Activated CD4-positive, alpha-beta T cell treated with anti-CD3 and anti-CD28 coated beads for 24 hours (primary cell): ENCODE data around the gene CACNA1H.
"Not testable (repeated sequence)": the region's sequence is repeated elsewhere in the genome, so short reads cannot be mapped to it uniquely, and the experiment has no call there.

Source experiments
- DNase-seq, 2 donors: peaks; one replicate each; pipeline ENCODE4 v3.0.0-alpha.2; 2020; ENCODE audit warnings: low read depth in 2 of 2

CACNA1H gene

GRCh38 chr16:1192384-1193073, 39.6 kb downstream of the CACNA1H start:
- no peak for DNase-seq

- no peak for DNase-seq
These were observed 40.4 kb downstream of the CACNA1H start for GRCh38 chr16:1193143-1193824.

- DNase-seq, result no peak
These were observed 41.1 kb downstream of the CACNA1H start for GRCh38 chr16:1193825-1194581.

DNA sequence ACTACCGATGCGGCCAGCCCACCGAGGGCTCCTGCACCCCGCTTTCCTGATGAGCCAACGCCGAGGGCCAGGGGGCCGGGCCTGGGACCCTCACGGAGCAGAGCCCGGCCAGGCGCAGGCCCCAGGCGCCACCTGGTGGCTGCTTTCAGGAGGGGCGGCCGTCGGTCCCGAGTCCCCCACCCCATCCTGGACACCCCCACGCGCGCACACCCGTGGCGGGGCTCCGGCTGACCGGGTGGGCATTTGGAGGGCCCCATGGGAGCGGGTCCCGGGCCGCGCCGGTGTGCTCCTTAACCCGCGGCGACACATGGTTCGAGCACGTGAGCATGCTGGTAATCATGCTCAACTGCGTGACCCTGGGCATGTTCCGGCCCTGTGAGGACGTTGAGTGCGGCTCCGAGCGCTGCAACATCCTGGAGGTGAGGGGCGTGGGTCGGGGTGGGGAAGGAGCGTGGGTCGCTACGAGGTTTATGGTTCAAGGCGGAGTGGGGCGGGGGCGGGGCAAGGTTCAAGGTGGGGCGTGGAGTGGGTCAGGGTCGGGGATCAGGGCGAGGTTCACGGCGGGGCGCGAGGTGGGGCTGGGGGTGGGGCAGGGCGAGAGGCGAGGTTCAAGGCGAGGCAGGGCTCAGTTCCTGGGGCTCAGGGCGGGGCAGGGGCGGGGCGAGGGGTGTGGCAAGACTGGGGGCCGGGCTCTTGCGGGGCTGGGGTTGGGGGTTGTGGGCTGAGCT, 41.9 kb downstream of the CACNA1H start:
- DNase-seq, result no peak

DNA sequence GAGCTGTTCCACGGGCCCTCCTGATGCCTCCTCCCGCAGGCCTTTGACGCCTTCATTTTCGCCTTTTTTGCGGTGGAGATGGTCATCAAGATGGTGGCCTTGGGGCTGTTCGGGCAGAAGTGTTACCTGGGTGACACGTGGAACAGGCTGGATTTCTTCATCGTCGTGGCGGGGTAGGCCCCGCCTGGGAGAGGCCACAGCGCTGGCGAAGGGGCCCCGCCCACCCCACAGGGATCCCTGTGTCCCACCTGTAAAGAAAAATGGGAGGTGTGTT, 42.4 kb downstream of the CACNA1H start:
- DNase-seq, result no peak

DNA sequence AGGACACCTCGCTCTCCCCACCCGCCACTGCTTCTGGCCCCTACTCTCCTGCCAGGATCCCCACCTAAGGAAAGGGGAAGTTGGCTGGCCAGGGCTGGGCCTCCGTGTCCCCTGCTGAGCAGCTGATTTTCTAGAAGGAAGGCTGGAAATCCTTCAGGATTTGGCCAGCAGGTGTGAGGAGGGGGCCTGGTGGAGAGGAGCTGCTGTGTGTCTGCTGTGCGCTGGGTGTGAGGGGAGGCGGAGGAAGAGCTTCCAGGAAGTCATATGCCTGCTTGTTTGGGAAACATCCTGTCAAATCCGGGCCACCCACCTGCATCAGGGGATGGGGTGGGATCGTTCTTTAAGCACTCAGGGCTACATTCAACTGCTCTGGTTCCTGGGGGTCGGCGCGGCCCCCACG, 43.6 kb downstream of the CACNA1H start:
- DNase-seq, result no peak

DNA sequence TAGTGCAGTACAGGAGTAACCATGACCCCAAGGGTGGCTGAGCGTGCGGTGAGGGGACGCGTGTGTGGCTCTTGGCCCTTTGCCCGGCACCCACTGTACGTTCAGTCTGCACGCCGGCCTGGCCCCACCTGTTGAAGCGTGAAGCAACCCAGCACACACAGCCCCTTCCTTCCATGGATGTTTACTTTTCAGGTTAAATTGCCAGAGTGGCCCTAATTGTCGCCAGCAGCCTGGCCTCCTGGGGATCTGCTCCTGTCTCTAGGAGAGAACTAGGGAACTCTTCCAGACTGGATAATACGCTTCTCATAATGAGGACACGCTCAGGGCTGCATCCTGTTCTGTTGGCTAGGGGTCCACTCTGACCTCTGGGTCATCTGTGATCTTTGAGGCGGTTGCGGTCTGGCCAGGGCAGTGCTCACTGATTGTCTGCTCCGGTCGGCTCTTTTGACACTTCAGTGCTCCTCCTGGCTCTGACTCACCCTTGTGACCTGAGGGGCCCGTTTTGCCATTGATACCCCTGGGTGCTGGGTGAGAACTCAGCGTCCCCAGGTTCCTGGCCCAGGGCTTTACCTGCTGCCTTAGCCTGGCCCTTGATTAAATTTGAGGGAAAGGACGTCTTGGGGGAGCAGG, 44.4 kb downstream of the CACNA1H start:
- DNase-seq, result no peak

- DNase-seq, result no peak
These were observed 45.3 kb downstream of the CACNA1H start for GRCh38 chr16:1198194-1198593.

DNA sequence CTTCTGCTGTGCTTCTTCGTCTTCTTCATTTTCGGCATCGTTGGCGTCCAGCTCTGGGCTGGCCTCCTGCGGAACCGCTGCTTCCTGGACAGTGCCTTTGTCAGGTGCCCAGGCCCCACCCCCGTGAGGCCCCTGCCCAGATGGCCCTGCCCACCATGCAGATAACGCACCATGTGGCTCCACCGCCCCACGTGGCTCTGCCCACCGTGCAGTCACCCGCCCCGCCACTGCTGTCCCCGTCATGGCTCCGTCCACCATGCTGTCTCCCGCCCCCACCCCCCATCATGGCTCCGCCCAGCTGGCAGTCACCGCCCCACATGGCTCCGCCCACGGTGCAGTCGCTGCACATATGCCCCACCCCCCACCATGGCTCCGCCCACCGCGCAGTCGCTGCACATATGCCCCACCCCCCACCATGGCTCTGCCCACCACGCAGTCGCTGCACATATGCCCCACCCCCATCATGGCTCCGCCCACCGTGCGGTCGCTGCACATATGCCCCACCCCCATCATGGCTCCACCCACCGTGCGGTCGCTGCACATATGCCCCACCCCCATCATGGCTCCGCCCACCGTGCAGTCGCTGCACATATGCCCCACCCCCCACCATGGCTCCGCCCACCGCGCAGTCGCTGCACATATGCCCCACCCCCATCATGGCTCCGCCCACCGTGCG, 45.9 kb downstream of the CACNA1H start:
- not testable (repeated sequence) for DNase-seq

- no peak for DNase-seq
These were observed 46.6 kb downstream of the CACNA1H start for GRCh38 chr16:1199347-1200013.

- DNase-seq, result no peak
These were observed 47.2 kb downstream of the CACNA1H start for GRCh38 chr16:1200014-1200627.

DNA sequence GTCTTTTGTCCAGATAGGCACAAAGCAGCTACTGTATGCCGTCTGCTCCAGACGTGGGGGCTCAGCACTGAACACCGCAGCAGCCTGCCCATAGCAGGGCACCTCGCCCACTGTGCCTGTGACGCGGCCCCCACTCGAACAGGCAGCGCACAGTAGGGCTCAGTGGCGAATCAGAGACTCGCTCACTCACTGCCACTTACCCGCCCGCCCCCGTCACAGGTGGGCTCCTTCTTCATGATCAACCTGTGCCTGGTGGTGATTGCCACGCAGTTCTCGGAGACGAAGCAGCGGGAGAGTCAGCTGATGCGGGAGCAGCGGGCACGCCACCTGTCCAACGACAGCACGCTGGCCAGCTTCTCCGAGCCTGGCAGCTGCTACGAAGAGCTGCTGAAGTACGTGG, 48.5 kb downstream of the CACNA1H start:
- no peak for DNase-seq

- DNase-seq, result no peak
These were observed 49.4 kb downstream of the CACNA1H start for GRCh38 chr16:1202274-1202673.

- no peak for DNase-seq
These were observed 52.0 kb downstream of the CACNA1H start for GRCh38 chr16:1204933-1205332.

GRCh38 chr16:1206326-1206725, 53.4 kb downstream of the CACNA1H start:
- DNase-seq, result no peak

DNA sequence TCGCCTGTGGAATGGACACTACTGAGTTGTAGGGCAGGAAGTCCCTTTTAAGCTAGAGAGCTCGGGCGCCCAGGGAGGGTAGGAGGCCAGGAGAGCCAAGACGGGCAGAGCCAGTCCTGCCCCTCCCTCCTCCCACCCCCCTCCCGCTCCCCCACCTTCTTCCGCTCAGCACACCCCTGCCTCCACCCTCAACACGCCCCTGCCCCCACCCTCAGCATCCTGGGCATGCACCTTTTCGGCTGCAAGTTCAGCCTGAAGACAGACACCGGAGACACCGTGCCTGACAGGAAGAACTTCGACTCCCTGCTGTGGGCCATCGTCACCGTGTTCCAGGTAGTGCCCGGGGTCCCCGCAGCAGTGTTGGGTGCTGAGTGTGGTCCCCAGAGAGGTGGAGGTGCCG, 53.9 kb downstream of the CACNA1H start:
- no peak for DNase-seq

DNA sequence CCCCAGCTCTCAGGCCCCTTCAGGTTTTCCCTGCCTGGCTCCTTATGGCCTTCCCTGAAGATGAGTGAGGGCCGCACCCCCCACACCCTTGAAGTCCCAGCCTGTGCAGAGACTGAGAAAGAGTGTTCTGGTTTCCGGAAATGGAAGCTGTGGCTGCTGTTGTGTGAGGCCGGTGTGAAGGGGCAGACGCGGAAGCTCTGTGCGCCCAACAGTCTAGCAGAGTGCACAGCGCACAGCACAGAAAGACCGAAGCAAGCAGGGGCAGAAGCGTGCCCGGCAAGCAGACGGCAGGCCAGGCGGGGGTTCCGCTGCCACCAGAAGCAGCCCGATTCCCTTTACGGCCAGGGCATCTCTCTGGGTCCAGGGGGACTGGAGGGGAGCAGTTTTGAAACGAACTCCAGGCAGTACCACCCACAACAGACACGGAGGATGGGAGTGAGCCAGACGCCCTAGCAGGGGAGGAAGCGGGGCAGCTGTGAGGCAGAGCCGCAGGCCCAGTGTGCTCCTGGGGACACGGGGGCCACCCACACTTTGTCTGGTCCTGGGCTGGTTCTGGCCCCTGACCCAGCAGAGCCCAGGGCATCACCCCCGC, 55.4 kb downstream of the CACNA1H start:
- DNase-seq, result no peak

DNA sequence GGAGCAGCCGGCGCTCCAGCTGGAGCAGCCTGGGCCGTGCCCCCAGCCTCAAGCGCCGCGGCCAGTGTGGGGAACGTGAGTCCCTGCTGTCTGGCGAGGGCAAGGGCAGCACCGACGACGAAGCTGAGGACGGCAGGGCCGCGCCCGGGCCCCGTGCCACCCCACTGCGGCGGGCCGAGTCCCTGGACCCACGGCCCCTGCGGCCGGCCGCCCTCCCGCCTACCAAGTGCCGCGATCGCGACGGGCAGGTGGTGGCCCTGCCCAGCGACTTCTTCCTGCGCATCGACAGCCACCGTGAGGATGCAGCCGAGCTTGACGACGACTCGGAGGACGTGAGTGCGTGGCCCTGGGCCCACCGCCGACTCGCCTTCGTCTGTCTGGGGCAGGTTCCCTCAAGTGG, 56.2 kb downstream of the CACNA1H start:
- DNase-seq, result no peak

GRCh38 chr16:1210461-1210860, 57.6 kb downstream of the CACNA1H start:
- DNase-seq, result no peak
